HCT116 (cell line): ENCODE measurements around the gene PDE6B. TPM values are rescaled to one million over a fixed set of nuclear protein-coding genes. Genes with fewer than 3 reads are reported as not detected.

Source experiments
- ATAC-seq: fragments of 200-7000 bp; cut with Tn5 transposase; 2 replicates; pipeline ENCODE4 v1.9.1; 2020; ENCODE audit warnings: mild to moderate bottlenecking, moderate library complexity
- BruUV-seq: library from RNA; stranded (reverse); fragments of 400-500 nt; replicated peaks from 2 replicates; lab custom pipeline; 2021; lab: Mats Ljungman, UMichigan
- CTCF ChIA-PET: fragments of 300-600 bp; sonication (Branson Sonifier 250); formaldehyde crosslinking; loops from one replicate; lab custom pipeline; 2021; ENCODE audit warnings: antibody characterized with exemption; lab: Charles Lee
- POLR2A ChIA-PET: fragments of 300-600, 350-600 bp; sonication (Branson Sonifier 250); formaldehyde crosslinking; loops from one replicate; lab custom pipeline; 2021; ENCODE audit warnings: antibody characterized with exemption; lab: Charles Lee
- RAD21 ChIA-PET, 2 experiments: fragments of 300-600 bp; sonication (Branson Sonifier 250); formaldehyde crosslinking; loops; one replicate each; lab custom pipeline; 2023; ENCODE audit warnings: low total read pairs in 2 of 2; ENCODE audit not compliant: uncharacterized antibody in 2 of 2, unreplicated experiment in 2 of 2, low non-redundant PET in 1 of 2; lab: Charles Lee
- DNase-seq: peaks from one replicate; pipeline ENCODE4 v3.0.0-alpha.2; 2010; ENCODE audit warnings: low read depth, low spot score
- H2AFZ ChIP-seq: fragments of 200-600 bp; shearing (Covaris generic), sonication (generic); 2 replicates; pipeline ENCODE4 v1.6.1; 2017; ENCODE audit warnings: low read depth, mixed run types, mixed read lengths, antibody characterized with exemption, low read length; ENCODE audit not compliant: poor library complexity, severe bottlenecking
- H3K27ac ChIP-seq: 2 replicates; pipeline ENCODE4 v1.5.1; 2012; ENCODE audit warnings: low read depth, low read length
- H3K27me3 ChIP-seq: fragments of 200-600 bp; sonication (generic); 2 replicates; pipeline ENCODE4 v1.6.1; 2016; ENCODE audit warnings: mixed run types, low read length, mixed read lengths; ENCODE audit not compliant: insufficient read depth
- H3K36me3 ChIP-seq, 2 experiments: fragments of 200-500 bp in 1 of 2; fragments of 200-600 bp in 1 of 2; sonication (Bioruptor generic) in 1 of 2; sonication (generic) in 1 of 2; 2 replicates each; pipeline versions ENCODE4 v1.5.1 to v1.6.1; 2014 to 2016; ENCODE audit warnings: low read length in 2 of 2, inconsistent platforms in 1 of 2, mixed read lengths in 1 of 2, mixed run types in 1 of 2; ENCODE audit not compliant: insufficient read depth in 2 of 2, control insufficient read depth in 1 of 2
- H3K4me1 ChIP-seq, 2 experiments: fragments of 200-600 bp in 1 of 2; sonication (generic) in 1 of 2; 2 replicates each; pipeline versions ENCODE4 v1.5.1 to v1.6.1; 2012 to 2017; ENCODE audit warnings: low read length in 2 of 2, inconsistent platforms in 1 of 2, mild to moderate bottlenecking in 1 of 2, mixed read lengths in 1 of 2, mixed run types in 1 of 2, moderate library complexity in 1 of 2; ENCODE audit not compliant: insufficient read depth in 2 of 2, control insufficient read depth in 1 of 2
- H3K4me2 ChIP-seq: fragments of 200-600 bp; sonication (generic); 2 replicates; pipeline ENCODE4 v1.6.1; 2017; ENCODE audit warnings: mixed run types, low read length, mixed read lengths
- H3K4me3 ChIP-seq, 2 experiments: fragments of 200-600 bp in 1 of 2; sonication (generic) in 1 of 2; replicated peaks in 1 of 2; 2 replicates each; pipeline ENCODE4 v1.5.1; 2011 to 2016; ENCODE audit warnings: low read length in 2 of 2, control low read depth in 1 of 2, low read depth in 1 of 2, mild to moderate bottlenecking in 1 of 2, mixed read lengths in 1 of 2, mixed run types in 1 of 2
- H3K79me2 ChIP-seq: fragments of 200-600 bp; sonication (generic); 2 replicates; pipeline ENCODE4 v1.6.1; 2017; ENCODE audit warnings: mild to moderate bottlenecking, mixed run types, low read length, moderate library complexity, mixed read lengths; ENCODE audit not compliant: insufficient read depth
- H3K9ac ChIP-seq: fragments of 200-600 bp; sonication (generic); 2 replicates; pipeline ENCODE4 v1.6.1; 2016; ENCODE audit warnings: low read length, mixed read lengths
- H3K9me2 ChIP-seq: fragments of 200-600 bp; sonication (generic), shearing (Covaris generic); 2 replicates; pipeline ENCODE4 v1.6.1; 2017; ENCODE audit warnings: mixed run types, mild to moderate bottlenecking, moderate library complexity; ENCODE audit not compliant: insufficient read depth
- H3K9me3 ChIP-seq, 2 experiments: fragments of 200-500 bp in 1 of 2; fragments of 200-600 bp in 1 of 2; sonication (Bioruptor generic) in 1 of 2; sonication (generic) in 1 of 2; 2 replicates each; pipeline ENCODE4 v1.6.1; 2014 to 2017; ENCODE audit warnings: low read length in 2 of 2, mixed read lengths in 2 of 2, inconsistent platforms in 1 of 2, low read depth in 1 of 2, mild to moderate bottlenecking in 1 of 2, mixed run types in 1 of 2, moderate library complexity in 1 of 2; ENCODE audit not compliant: control insufficient read depth in 1 of 2, insufficient read depth in 1 of 2
- H4K20me1 ChIP-seq: fragments of 200-600 bp; sonication (generic), shearing (Covaris generic); 2 replicates; pipeline ENCODE4 v1.6.1; 2017; ENCODE audit warnings: mixed run types, mild to moderate bottlenecking, moderate library complexity; ENCODE audit not compliant: insufficient read depth
- ATF3 ChIP-seq: IDR thresholded peaks from 2 replicates; pipeline ENCODE4 v1.6.1; 2012
- CTCF ChIP-seq, 3 experiments: fragments of 200-600 bp in 1 of 3; sonication (generic) in 1 of 3; IDR thresholded peaks in 2 of 3; conservative IDR thresholded peaks in 1 of 3; 2 replicates each; pipeline ENCODE4 v1.5.1; 2012 to 2017; ENCODE audit warnings: low read depth in 2 of 3, low read length in 2 of 3, antibody characterized with exemption in 1 of 3, borderline replicate concordance in 1 of 3, control low read depth in 1 of 3, mild to moderate bottlenecking in 1 of 3, mixed read lengths in 1 of 3, mixed run types in 1 of 3, moderate library complexity in 1 of 3; ENCODE audit not compliant: insufficient read depth in 1 of 3
- EGR1 ChIP-seq: IDR thresholded peaks from 2 replicates; pipeline ENCODE4 v1.6.1; 2012; ENCODE audit warnings: low read depth
- ELF1 ChIP-seq: IDR thresholded peaks from 2 replicates; pipeline ENCODE4 v1.6.1; 2012; ENCODE audit warnings: low read depth, borderline replicate concordance
- FOSL1 ChIP-seq: IDR thresholded peaks from 2 replicates; pipeline ENCODE4 v1.6.1; 2012; ENCODE audit warnings: low read depth
- POLR2A ChIP-seq: IDR thresholded peaks from 2 replicates; pipeline ENCODE4 v1.7.0; 2011; ENCODE audit warnings: borderline replicate concordance; ENCODE audit not compliant: insufficient read depth, insufficient read length; ENCODE audit errors: extremely low read depth
- REST ChIP-seq: IDR thresholded peaks from 2 replicates; pipeline ENCODE4 v1.6.1; 2012; ENCODE audit warnings: low read depth
- YY1 ChIP-seq: IDR thresholded peaks from 2 replicates; pipeline ENCODE4 v1.6.1; 2011; ENCODE audit warnings: low read length, low read depth, moderate library complexity, mild to moderate bottlenecking; ENCODE audit not compliant: insufficient replicate concordance; ENCODE audit errors: extremely low read depth
- ZBTB33 ChIP-seq: IDR thresholded peaks from 2 replicates; pipeline ENCODE4 v1.6.1; 2011; ENCODE audit warnings: mild to moderate bottlenecking, low read length, moderate library complexity; ENCODE audit not compliant: insufficient replicate concordance; ENCODE audit errors: extremely low read depth
- ZFX ChIP-seq: fragments of 450-650 bp; IDR thresholded peaks from 2 replicates; pipeline ENCODE4 v1.6.1; 2017
- ZNF274 ChIP-seq: fragments of 200-500 bp; sonication (Bioruptor generic); IDR thresholded peaks from 2 replicates; pipeline ENCODE4 v1.6.1; 2014; ENCODE audit warnings: mild to moderate bottlenecking, low read depth, low read length, inconsistent platforms
- intact Hi-C: fragments of 100-400 bp; cut with micrococcal nuclease; formaldehyde crosslinking; loops from 2 replicates; pipeline ENCODE4 v1.10.0; 2022
- total RNA-seq: library from RNA; stranded (reverse); gene quantifications from one replicate; pipeline ENCODE4 v1.2.1, GENCODE V29; 2021; ENCODE audit not compliant: unreplicated experiment

PDE6B gene
- total RNA-seq, 1 experiment from 2014 or later, result not detected

GRCh38 chr4:623914-624566, 1.3 kb upstream of the PDE6B start:
- H3K27me3 ChIP-seq, result no peaks in the 10 kb centered on the region
- no peak overlapping the region for H2AFZ ChIP-seq
- POLR2A ChIA-PET, result no interaction called here
- no peak overlapping the region for H3K4me2 ChIP-seq
- H3K4me3 ChIP-seq, result no peak overlapping the region
- BruUV-seq, result no TSS peak
- TF ChIP-seq CTCF (IDR thresholded peaks at IDR 0.05 in 2 of 3, conservative IDR thresholded peaks at IDR 0.05 in 1 of 3; ENCODE audit: borderline replicate concordance in 1 of 3, insufficient read depth in 1 of 3, low read depth in 2 of 3, low read length in 2 of 3) (no peak), POLR2A (no peak)
- ATAC-seq, result no peak
- CTCF ChIA-PET, result no interaction called here
- no peaks in the 10 kb centered on the region for H3K9me2 ChIP-seq
- H4K20me1 ChIP-seq, result no peaks in the 10 kb centered on the region
- intact Hi-C loops, result no loop called here
- H3K27ac ChIP-seq, result no peak overlapping the region
- no peaks in the 10 kb centered on the region for H3K4me1 ChIP-seq
- RAD21 ChIA-PET, result no interaction called here
- H3K9me3 ChIP-seq, result no peaks in the 10 kb centered on the region
- no peak overlapping the region for H3K9ac ChIP-seq
- H3K79me2 ChIP-seq, result no peaks in the 10 kb centered on the region
- no peaks in the 10 kb centered on the region for H3K36me3 ChIP-seq
- DNase-seq, result no peak

DNA sequence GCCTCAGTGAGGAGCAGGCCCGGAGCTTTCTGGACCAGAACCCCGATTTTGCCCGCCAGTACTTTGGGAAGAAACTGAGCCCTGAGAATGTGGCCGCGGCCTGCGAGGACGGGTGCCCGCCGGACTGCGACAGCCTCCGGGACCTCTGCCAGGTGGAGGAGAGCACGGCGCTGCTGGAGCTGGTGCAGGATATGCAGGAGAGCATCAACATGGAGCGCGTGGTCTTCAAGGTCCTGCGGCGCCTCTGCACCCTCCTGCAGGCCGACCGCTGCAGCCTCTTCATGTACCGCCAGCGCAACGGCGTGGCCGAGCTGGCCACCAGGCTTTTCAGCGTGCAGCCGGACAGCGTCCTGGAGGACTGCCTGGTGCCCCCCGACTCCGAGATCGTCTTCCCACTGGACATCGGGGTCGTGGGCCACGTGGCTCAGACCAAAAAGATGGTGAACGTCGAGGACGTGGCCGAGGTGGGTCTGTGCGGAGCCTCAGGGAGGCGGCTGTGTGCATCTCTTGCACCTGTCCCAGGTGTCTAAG, 323 bp downstream of the PDE6B start:
- Histone ChIP-seq H3K36me3 (no peaks in the 10 kb centered on the region), H3K27me3 (no peaks in the 10 kb centered on the region), H3K9me3 (no peaks in the 10 kb centered on the region), H3K4me1 (no peaks in the 10 kb centered on the region), H4K20me1 (no peaks in the 10 kb centered on the region), H3K27ac (no peak overlapping the region), H3K4me3 (no peak overlapping the region), H3K9me2 (no peaks in the 10 kb centered on the region), H2AFZ (no peak overlapping the region), H3K79me2 (no peaks in the 10 kb centered on the region), H3K9ac (no peak overlapping the region), H3K4me2 (no peak overlapping the region)
- ChIA-PET CTCF (no interaction called here), POLR2A (no interaction called here), RAD21 (no interaction called here)
- no peak for DNase-seq
- intact Hi-C loops, result no loop called here
- ATAC-seq, result no peak
- BruUV-seq, result no TSS peak
- TF ChIP-seq ELF1 (no peak), REST (no peak), ZBTB33 (no peak), YY1 (no peak), ZFX (no peak), ATF3 (no peak), EGR1 (no peak), FOSL1 (no peak), ZNF274 (no peak)
